Loucy (cell line): Measurements from ENCODE around the gene SERAC1.

Experiments used
- EZH2phosphoT487 ChIP-seq: fragments of 200-600 bp; IDR thresholded peaks from 2 replicates; pipeline ENCODE4 v1.6.1; 2018; ENCODE audit warnings: antibody characterized with exemption, mild to moderate bottlenecking, moderate library complexity, borderline replicate concordance
- TF ChIP-seq, protein P1 (sequence below): fragments of 200-600 bp; sonication (generic); conservative IDR thresholded peaks from 2 replicates; pipeline ENCODE4 v1.5.1; 2014; ENCODE audit warnings: mild to moderate bottlenecking, antibody characterized with exemption, low read length

DNA sequence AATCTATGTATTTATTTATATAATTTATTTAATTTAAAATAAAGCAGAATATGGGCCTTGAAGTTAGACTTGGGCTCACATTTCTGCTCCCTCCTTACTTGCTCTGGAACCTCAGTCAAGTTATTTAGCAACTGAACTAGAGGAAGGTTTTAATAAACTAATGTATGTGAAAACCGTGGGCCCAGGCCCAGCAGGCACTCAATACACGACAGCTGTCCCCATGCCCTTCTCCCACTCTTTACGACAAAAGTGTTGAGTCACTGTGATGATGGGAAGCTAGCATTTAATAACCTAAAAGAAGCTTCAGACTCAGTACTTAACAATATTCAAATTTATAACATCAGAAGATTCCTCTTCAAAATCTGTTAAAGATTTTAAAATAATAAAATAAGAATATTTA, 46.7 kb downstream of the SERAC1 start:
- TF ChIP-seq, protein P1, sequence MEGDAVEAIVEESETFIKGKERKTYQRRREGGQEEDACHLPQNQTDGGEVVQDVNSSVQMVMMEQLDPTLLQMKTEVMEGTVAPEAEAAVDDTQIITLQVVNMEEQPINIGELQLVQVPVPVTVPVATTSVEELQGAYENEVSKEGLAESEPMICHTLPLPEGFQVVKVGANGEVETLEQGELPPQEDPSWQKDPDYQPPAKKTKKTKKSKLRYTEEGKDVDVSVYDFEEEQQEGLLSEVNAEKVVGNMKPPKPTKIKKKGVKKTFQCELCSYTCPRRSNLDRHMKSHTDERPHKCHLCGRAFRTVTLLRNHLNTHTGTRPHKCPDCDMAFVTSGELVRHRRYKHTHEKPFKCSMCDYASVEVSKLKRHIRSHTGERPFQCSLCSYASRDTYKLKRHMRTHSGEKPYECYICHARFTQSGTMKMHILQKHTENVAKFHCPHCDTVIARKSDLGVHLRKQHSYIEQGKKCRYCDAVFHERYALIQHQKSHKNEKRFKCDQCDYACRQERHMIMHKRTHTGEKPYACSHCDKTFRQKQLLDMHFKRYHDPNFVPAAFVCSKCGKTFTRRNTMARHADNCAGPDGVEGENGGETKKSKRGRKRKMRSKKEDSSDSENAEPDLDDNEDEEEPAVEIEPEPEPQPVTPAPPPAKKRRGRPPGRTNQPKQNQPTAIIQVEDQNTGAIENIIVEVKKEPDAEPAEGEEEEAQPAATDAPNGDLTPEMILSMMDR: no peak
- TF ChIP-seq EZH2phosphoT487: no peak
